ACHN (cell line): ENCODE measurements around the gene DLG2.
A peak's percentile ranks its signal among the peaks of the same experiment; 100 is the strongest.
"Not testable (repeated sequence)": the region's sequence is repeated elsewhere in the genome, so short reads cannot be mapped to it uniquely, and the experiment has no call there.

ENCODE experiments used
- DNase-seq: peaks from one replicate; pipeline ENCODE4 v3.0.0-alpha.2; 2015
- in situ Hi-C: cut with HindIII; loops from 2 replicates; pipeline ENCODE4 v1.10.0; 2017; ENCODE audit warnings: low sequenced_read_pairs, low pct_ligation_motif_present, low pct_unique_long_range_greater_than_20kb

Gene DLG2

DNA sequence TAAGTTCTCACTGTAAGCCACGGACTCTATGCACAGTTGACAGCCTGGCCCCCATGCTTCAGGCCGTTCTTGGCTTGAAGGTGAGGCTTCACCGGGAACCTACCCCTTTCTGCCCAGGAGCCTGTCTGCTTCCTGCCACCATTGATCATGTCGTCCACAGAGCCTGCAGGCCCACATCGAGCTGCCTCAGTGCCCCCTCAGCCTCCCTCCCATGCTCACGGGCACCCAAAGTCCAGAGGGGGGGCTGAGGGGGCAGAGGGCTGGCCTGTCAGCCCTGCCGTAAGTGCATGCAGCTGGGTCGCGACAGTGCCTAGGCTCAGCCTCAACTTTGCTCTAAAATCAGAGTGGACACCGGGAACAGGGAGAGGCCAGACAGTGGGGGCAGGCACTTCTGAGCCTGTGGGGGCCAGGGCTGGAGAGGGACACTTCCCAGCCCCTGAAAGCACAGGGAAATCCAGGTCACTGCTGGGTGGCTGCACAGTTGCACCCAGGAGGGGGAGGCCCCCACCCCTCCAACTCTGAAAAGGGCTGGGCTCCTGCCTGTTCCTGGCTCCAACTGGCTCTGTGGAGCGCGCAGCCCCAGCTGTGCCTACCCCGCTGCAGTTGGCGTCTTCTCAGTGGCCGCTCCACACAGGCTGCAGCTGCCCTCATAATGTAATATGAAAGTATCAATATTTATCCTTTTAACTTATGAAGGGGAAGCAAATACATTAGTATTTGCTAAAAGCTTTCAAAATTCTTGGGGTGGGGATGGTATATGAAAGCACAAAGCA lies 598.6 kb downstream of the DLG2 start:
- in situ Hi-C loops: no loop called here
- DNase-seq: no peak

DNA sequence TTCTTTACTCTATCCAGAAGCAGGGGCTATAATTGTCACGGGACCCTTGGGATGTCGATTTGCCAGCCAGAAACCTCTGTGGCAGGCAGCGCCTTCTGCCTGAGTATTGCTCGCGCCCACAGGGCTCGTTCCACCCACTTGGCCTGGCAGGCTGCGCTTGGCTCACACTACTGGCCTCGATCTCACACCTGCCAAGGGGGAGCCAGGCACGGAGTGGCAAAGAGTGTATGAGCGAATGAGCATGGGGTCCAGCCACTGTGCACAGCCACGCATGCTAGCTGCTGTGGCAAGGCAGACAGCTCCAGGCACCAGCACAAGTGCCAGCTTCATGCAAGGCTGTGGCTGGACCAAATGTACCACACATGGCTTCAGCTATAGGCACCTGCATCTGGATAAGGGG lies 599.8 kb downstream of the DLG2 start:
- in situ Hi-C loops: no loop called here
- DNase-seq: no peak

DNA sequence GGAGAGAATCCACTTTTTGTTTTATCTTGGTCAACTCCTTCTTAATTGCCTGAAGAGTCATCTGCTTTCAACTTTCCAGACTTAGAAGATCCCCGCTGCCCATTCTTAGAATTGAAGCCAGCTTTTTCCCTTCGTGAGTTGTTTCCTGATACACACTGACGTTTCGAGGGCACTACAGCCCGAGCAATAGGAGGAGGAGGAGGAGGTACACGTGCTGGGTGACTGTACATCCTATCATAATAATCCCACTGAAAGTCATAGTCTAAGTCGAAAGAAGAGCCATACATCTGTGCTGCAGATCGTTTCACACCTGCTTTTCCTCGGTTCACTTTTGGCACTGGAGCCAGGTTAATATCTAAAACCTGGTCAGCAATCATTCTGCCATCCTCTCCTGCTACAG lies 606.1 kb downstream of the DLG2 start:
- in situ Hi-C loops: no loop called here
- no peak for DNase-seq

DNA sequence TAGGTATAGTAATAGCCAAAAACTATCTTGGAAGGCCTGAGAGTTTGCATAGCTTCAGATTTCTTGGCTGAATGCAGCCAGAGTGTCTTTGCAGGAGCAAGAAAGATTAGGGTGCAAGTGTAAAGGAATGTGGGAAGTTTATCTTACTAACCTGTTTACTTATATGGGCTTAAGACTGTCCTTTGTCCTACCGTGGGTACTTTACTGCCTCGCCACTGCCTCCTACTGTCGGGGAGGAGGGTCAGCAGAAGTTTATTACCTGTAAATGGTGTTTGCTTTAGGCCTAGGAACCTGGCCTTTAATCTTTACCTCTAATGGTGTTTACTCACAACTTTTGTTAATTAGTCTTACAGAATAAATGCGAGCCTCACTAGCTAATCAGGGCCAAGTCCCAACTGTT lies 633.8 kb downstream of the DLG2 start:
- peak; percentile 19 for DNase-seq
- in situ Hi-C loops: no loop called here

DNA sequence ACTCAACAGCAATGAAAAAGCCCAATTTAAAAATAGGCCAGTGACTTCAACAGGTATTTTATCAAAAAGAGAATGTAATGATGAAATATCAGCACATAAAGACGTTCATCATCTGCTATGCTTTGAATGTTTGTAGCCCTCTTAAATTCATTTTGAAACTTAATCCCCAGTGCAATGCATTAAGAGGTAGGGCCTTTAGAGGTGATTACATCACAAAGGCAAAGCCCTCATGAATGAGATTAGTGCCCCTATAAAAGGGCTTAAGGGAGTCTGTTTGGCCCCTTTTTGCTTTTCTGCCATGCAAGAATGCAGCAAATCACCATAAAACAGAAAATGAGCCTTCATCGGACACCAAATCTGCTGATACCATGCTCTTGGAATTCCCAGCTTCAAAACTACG lies 637.0 kb downstream of the DLG2 start:
- in situ Hi-C loops: no loop called here
- no peak for DNase-seq

DNA sequence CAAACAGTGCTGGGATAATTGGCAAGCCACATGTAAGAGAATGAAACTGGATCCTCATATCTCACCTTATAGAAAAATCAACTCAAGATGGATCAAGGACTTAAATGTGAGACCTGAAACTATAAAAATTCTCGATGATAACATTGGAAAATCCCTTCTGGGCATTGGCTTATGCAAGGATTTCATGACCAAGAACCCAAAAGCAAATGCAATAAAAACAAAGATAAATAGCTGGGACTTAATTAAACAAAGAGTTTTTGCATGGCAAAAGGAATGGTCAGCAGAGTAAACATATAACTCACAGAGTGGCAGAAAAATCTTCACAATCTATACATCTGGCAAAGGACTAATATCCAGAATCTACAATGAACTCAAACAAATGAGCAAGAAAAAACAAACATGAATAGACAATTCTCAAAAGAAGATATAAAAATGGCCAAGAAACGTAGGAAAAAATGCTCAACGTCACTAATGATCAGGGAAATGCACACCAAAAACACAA lies 639.4 kb downstream of the DLG2 start:
- in situ Hi-C loops, DNase-seq: not testable (repeated sequence)

DNA sequence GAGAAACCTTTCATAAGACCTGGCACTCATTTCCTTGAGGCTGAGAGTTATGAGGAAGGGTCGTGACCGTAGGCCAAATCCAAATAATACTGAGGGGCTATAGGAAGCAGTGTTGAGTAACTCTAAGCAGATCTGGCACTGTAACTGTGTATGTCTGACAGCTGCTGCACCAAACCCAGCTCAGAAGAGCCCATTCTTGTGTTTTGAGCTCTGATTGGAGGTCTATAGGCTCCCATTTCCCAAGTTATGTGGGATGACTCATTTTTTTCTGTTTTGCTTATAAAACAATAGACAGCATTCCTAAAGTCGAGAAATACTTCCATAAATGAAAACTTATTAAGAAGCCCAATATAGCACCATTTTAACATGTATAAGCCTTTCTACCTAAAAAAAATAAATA lies 645.8 kb downstream of the DLG2 start:
- DNase-seq: no peak
- in situ Hi-C loops: no loop called here

DNA sequence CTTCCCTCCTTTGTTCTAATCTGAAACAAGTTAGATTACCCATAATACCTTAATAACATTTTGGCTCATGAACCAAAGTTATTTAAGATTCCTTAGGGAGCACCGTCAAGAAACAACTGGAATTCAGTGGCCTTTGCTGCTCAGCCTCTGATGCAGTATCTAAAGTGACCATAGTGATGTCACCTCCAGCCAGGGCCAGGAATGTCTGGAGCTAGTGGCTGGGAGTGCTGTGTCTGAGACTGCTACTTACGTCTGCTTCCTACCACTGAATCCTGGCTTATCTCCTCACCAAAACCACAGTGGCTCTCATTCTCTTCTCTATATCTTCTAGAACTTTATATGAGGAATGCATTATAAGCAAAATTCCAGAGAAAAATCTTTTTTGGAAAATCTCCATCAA lies 658.0 kb downstream of the DLG2 start:
- no peak for DNase-seq
- in situ Hi-C loops: no loop called here

DNA sequence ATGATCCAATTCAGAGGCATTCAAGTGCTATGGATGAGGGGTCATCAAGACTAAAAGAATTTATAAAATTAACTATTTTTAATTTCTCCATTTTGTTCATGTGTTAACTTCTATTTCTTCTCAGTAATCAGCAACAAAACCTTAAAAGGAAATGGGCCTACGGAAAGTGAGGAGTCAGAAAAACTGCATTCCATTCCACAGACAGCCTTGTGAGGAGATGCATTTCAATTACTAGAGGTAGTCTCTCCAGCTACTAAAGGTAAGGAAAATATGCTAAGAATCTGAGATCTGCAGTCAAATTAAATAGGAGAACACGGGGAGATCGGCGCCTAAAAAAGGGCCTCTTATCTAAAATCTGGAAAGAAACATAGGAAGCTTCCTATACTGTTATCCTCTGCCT lies 661.7 kb downstream of the DLG2 start:
- in situ Hi-C loops: no loop called here

DNA sequence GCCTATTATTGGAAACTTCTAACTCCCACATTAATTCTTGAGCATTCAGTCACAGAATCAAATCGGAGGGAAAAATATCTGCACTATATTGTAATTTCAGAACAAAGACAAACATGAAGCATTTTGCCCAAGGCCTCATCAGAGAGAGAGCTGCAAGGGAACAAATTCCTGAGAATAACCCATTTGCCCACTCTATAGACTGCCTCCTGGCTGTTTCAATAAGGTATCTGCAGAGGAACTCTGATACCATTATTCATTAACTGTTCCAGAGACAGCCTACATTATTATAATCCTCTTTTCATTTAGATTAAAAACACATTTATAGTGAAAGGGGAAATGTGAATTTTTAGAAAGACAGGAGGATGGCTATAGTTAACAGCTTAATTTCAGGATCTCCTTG lies 663.9 kb downstream of the DLG2 start:
- in situ Hi-C loops: no loop called here
- no peak for DNase-seq

More for the DNA sequence above, 661.7 kb downstream of the DLG2 start:
- no peak for DNase-seq

DNA sequence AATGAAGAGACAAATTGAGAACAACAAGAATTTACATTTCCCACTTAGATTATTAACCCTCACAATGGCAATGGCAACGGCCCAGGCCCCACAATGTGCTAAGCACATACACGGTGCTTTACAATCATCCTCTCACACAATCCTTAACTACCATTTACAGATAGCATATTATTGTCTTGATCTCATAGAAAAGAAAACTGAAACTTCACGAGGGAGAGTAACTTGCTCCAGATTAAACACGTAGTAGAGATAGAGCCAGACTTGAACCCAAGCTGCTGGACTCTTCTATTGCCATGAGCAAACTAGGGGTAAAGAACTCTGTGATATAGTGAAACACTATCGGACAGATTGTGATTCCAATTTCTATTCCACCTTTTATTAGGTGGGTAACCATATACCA lies 665.1 kb downstream of the DLG2 start:
- DNase-seq: no peak
- in situ Hi-C loops: no loop called here

DNA sequence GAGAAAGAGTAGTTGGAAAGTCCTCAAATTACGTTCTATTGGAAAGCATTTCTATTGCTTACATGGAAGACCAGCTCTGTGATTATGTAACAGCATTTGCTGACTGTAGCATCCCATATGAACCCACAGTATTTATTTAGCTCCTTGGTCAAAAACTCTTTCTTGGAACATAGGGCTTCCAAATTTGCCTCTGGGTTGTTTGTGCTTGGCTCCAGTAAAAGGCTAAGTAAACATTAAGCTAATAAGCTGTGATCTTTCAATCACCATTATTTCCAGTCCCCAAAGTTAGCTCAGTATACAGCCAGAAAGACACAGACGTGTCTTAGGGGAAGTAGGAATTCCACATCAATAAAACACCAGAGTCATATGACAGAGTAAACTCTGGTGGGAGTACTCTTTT lies 668.8 kb downstream of the DLG2 start:
- in situ Hi-C loops: no loop called here
- DNase-seq: no peak

DNA sequence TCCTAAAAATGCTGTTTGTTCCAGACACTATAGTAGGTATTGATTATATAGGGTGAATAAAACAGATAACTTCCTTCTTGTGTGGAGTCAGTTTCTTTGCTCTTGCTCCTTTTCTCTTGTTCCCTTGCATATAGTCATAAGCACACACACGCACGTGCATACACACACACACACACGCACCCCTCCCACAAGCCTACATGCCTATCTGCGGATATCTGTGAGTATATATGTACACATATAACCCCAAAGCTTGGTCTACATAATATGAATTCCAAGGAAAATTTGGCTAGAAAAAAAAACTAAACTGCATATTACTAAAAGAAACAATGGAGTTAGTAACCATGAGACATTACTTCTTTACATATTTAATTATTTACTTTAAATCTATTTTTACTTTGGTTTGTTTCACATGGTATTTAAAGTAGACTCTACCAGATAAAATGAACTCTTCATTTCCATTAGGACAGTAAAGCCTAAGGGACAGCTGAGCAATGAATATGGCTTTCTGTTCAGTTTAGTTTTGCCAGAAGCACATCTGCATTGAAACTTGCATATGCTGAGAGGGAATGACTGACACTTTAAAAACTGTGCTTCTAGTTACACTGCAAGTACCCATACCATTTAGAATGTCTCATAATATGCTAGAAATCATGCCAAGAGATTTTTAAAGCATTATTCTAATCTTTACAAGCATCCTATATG lies 676.4 kb downstream of the DLG2 start:
- in situ Hi-C loops: no loop called here

DNA sequence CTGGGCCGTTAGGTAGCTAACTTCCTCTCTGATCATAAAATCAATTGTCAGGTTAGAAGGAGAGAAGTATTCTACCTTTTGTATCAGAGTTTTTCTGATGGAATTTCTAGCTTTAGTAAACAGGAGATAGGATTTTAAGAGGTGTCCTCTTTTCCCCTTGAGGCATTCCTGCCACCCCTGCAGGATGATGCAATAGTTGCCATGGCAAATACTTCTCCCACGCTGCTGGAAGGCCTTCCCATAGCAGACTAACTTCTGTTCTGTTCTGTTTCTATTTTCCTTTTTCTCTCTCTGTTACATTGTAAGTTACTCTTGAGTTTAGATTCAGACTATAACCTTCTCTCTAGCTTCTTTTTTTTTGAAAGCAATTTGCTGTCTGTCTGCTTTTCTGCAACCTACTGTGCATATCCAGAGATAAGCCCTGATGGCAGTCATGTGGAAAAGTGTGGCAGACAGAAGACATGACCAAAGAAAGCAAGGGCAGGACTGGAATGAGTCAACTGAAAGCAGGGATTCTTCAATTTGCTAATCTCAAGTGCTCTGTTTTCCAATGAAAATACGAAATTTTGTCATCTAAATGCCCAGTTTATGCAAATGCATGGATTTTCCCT lies 679.1 kb downstream of the DLG2 start:
- in situ Hi-C loops: no loop called here
- no peak for DNase-seq

More for the DNA sequence above, 676.4 kb downstream of the DLG2 start:
- no peak for DNase-seq

DNA sequence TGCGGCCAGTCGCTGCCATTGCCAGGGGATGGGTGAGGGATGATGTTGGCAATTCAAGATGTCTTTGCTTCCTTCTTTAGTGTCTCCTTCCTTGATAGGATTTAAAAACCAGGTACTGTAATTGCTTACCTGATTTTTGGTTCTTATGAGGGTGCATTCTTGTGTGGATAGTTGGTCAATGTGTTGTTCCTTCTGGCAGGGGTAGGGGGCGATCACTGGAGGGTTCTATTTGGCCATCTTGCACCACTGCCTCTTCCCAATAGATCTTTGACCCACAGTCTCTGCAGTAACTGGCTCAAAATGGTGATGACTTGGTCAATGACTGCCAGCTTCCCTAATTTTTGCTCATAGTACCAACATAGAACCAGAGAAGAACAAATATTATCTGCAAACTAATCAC lies 680.1 kb downstream of the DLG2 start:
- no peak for DNase-seq
- in situ Hi-C loops: no loop called here

DNA sequence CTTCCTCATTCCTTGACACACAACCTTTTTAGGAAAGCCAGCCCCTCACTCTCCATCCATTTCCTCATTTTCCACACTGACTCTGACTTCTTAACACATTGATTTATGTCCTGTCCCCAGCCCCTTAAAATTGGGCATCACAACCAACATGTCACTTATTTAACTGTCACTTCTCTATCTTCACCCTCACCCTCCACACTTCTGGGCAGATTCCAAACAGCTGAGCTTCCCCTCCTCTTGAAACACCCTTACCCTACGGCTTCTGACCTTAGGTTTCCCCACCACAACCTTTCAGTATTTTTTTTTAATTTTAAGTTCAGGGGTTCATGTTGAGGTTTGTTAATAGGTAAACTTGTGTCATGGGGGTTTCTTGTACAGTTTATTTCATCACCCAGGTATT lies 696.3 kb downstream of the DLG2 start:
- in situ Hi-C loops: no loop called here
- no peak for DNase-seq

DNA sequence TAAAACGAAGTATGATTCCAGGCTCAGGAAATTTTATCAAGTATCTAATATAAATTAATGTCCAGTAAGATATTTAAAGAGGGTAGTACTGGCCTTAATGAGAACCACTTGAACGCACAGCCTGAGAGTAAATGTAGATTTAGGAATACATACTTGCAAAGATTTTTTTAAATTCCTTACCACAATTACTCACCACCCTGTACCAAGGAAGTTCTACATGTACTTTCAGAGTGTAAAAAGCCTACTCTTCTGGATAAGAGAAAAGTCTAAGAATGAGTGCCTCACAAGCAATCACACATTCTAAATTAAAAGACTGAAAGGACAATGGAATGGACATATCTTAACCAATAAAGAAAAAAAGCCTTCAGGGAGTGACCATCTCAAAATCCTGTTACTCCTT lies 697.4 kb downstream of the DLG2 start:
- DNase-seq: no peak
- in situ Hi-C loops: no loop called here

DNA sequence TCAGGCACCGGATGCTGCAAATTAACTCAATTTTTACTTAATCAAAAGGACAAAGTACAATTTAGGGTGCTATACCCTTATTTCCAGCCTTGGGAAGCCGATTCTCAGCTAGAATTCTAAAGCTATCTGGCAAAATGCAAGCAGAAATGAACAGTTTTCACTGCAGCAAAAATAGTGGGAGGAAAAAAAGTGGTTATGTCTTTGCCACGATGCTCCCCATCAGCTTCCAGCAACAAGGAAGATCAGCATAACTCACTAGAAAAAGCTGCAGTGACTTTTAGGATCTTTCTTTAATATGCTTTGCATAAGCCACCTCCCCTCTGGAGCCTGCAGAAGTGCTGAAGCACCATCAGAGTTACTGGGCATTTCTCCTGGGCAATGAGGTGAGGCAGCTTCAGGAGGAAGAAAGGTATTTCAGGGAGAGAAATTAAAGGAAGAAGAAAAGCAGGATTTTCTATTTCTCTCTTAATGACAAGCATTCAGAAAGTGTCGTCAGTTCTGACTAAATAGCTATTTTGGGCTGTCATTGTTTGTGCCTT lies 702.9 kb downstream of the DLG2 start:
- DNase-seq: no peak
- in situ Hi-C loops: no loop called here

DNA sequence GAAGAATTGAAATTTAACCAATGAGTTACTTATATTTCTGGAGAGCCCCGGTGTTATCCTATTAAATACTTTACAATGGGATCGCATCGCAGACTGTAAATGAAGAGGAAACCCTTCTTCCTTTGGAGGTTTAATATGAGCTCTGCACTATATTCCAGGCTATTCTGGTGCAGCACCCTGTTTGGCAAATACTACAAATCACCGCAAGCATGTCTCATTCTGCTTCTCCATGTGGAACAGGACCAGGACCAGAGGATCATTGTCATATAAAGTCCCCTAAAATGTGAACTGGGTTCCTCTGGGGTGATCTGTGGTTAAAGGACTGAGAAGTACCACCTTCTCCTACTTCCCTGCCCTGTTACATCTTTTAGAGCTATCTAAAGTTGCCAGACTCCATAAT lies 703.7 kb downstream of the DLG2 start:
- in situ Hi-C loops: no loop called here

More for the DNA sequence above, 703.7 kb downstream of the DLG2 start:
- no peak for DNase-seq
